H1 (cell line): Measurements from ENCODE around the gene JPT2. TPM values are rescaled to one million over a fixed set of nuclear protein-coding genes. Genes with fewer than 3 reads are reported as not detected.
A peak's percentile ranks its signal among the peaks of the same experiment; 100 is the strongest.

Source experiments
- CREB1 ChIP-seq: IDR thresholded peaks from 2 replicates; pipeline ENCODE4 v1.6.1; 2012; ENCODE audit warnings: inconsistent platforms
- KDM5A ChIP-seq: fragments of 200-600 bp; IDR thresholded peaks from 2 replicates; pipeline ENCODE4 v1.7.1; 2012; ENCODE audit warnings: mild to moderate bottlenecking, low read length, inconsistent platforms, mixed read lengths
- MAFK ChIP-seq: IDR thresholded peaks from 2 replicates; pipeline ENCODE4 v1.6.1; 2012; ENCODE audit warnings: low read depth, mild to moderate bottlenecking, improper control_type of control experiment, low read length
- PHF8 ChIP-seq: fragments of 200-600 bp; sonication (generic); conservative IDR thresholded peaks from 2 replicates; pipeline ENCODE4 v1.7.1; 2012; ENCODE audit warnings: low read depth, mild to moderate bottlenecking, inconsistent platforms, low read length, moderate library complexity
- RBBP5 ChIP-seq: IDR thresholded peaks from 2 replicates; pipeline ENCODE4 v1.7.1; 2012; ENCODE audit warnings: low read depth, mild to moderate bottlenecking, inconsistent platforms, low read length, moderate library complexity, borderline replicate concordance
- SIRT6 ChIP-seq: IDR thresholded peaks from one replicate; pipeline ENCODE4 v1.7.1; 2012; ENCODE audit warnings: low read length, inconsistent platforms
- SIX5 ChIP-seq: IDR thresholded peaks from 2 replicates; pipeline ENCODE4 v1.6.1; 2011; ENCODE audit warnings: mild to moderate bottlenecking, low read depth, low read length
- polyA plus RNA-seq, 7 experiments: library from polyadenylated mRNA; depleted of rRNA in 3 of 7; stranded (reverse) in 5 of 7; unstranded in 2 of 7; fragments of >200 nt in 5 of 7; fragments of 200-250 nt in 2 of 7; gene quantifications; 1 replicate in 5 of 7; 2 replicates in 1 of 7; 4 replicates in 1 of 7; pipeline versions ENCODE4 v1.2.1 to v1.2.3, GENCODE V29; 2011 to 2013; ENCODE audit warnings: missing spikeins in 2 of 7, mixed read lengths in 2 of 7
- total RNA-seq: library from RNA; stranded (reverse); fragmentation: NEBNext Ultra II Directional; extraction: Animal tissue kit (Norgen Biotek cat#: 25700); gene quantifications from 2 replicates; pipeline ENCODE4 v1.2.1, GENCODE V29; 2021
- TF ChIP-seq, protein P1 (sequence below): fragments of 300-600 bp; sonication (generic); IDR thresholded peaks from 2 replicates; pipeline ENCODE4 v1.7.1; 2012; ENCODE audit warnings: low read length, moderate library complexity, mild to moderate bottlenecking, inconsistent platforms; ENCODE audit not compliant: insufficient replicate concordance

JPT2 gene
- total and polyA plus RNA-seq, 2 of the 8 experiments (the other 6 are each of a cell fraction or from before 2014, with no cell fraction given), result 67.6 to 197 TPM

DNA sequence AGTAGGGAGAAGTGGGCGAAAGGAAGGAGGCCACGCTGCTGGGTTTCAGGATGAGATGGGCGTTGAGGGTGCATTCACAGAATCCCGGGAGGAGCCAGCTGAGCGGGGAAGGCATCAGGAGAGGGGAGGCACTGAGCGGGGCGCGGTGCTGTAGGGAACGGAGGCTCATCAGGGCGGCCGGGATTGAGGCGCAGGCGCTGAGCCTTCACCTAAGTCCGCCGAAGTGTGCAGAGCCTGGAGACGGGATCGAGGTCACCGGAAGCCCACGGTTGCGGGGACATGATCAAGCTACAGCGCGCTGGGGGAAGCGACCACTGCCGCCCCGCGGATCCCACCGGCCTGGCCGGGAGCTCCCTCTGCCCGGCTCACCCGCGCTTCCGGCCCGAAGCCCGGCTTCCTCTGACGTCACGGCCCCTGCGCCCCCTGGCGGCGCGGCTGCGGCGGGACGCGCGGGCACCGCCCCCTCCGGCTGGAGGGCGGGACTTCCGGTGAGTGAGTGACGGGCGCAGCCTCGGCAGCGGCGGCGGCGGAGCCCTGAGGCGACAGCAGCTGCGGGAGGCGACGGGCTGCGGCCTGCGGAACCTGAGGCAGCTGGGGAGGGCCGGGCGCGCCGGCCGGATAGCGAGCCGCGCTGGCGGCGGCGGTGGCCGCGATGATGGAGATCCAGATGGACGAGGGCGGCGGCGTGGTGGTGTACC, 27.8 kb downstream of the JPT2 start, which contains the start of gene MAPK8IP3 (continued):
- no peak for TF ChIP-seq SIRT6
- no peak for TF ChIP-seq SIX5
- no peak for TF ChIP-seq MAFK
- TF ChIP-seq KDM5A, result no peak; the same call in 1 of the 2 replicates
- peak; percentile 96 for TF ChIP-seq CREB1
- no peak for TF ChIP-seq RBBP5
- peak; percentile 94 for TF ChIP-seq PHF8
- TF ChIP-seq, protein P1, sequence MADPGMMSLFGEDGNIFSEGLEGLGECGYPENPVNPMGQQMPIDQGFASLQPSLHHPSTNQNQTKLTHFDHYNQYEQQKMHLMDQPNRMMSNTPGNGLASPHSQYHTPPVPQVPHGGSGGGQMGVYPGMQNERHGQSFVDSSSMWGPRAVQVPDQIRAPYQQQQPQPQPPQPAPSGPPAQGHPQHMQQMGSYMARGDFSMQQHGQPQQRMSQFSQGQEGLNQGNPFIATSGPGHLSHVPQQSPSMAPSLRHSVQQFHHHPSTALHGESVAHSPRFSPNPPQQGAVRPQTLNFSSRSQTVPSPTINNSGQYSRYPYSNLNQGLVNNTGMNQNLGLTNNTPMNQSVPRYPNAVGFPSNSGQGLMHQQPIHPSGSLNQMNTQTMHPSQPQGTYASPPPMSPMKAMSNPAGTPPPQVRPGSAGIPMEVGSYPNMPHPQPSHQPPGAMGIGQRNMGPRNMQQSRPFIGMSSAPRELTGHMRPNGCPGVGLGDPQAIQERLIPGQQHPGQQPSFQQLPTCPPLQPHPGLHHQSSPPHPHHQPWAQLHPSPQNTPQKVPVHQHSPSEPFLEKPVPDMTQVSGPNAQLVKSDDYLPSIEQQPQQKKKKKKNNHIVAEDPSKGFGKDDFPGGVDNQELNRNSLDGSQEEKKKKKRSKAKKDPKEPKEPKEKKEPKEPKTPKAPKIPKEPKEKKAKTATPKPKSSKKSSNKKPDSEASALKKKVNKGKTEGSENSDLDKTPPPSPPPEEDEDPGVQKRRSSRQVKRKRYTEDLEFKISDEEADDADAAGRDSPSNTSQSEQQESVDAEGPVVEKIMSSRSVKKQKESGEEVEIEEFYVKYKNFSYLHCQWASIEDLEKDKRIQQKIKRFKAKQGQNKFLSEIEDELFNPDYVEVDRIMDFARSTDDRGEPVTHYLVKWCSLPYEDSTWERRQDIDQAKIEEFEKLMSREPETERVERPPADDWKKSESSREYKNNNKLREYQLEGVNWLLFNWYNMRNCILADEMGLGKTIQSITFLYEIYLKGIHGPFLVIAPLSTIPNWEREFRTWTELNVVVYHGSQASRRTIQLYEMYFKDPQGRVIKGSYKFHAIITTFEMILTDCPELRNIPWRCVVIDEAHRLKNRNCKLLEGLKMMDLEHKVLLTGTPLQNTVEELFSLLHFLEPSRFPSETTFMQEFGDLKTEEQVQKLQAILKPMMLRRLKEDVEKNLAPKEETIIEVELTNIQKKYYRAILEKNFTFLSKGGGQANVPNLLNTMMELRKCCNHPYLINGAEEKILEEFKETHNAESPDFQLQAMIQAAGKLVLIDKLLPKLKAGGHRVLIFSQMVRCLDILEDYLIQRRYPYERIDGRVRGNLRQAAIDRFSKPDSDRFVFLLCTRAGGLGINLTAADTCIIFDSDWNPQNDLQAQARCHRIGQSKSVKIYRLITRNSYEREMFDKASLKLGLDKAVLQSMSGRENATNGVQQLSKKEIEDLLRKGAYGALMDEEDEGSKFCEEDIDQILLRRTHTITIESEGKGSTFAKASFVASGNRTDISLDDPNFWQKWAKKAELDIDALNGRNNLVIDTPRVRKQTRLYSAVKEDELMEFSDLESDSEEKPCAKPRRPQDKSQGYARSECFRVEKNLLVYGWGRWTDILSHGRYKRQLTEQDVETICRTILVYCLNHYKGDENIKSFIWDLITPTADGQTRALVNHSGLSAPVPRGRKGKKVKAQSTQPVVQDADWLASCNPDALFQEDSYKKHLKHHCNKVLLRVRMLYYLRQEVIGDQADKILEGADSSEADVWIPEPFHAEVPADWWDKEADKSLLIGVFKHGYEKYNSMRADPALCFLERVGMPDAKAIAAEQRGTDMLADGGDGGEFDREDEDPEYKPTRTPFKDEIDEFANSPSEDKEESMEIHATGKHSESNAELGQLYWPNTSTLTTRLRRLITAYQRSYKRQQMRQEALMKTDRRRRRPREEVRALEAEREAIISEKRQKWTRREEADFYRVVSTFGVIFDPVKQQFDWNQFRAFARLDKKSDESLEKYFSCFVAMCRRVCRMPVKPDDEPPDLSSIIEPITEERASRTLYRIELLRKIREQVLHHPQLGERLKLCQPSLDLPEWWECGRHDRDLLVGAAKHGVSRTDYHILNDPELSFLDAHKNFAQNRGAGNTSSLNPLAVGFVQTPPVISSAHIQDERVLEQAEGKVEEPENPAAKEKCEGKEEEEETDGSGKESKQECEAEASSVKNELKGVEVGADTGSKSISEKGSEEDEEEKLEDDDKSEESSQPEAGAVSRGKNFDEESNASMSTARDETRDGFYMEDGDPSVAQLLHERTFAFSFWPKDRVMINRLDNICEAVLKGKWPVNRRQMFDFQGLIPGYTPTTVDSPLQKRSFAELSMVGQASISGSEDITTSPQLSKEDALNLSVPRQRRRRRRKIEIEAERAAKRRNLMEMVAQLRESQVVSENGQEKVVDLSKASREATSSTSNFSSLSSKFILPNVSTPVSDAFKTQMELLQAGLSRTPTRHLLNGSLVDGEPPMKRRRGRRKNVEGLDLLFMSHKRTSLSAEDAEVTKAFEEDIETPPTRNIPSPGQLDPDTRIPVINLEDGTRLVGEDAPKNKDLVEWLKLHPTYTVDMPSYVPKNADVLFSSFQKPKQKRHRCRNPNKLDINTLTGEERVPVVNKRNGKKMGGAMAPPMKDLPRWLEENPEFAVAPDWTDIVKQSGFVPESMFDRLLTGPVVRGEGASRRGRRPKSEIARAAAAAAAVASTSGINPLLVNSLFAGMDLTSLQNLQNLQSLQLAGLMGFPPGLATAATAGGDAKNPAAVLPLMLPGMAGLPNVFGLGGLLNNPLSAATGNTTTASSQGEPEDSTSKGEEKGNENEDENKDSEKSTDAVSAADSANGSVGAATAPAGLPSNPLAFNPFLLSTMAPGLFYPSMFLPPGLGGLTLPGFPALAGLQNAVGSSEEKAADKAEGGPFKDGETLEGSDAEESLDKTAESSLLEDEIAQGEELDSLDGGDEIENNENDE, result no peak
